Measurements from ENCODE around the gene ZNF470.

Gene ZNF470

GRCh38 chr19:56547535-56547934, 19.7 kb upstream of the ZNF470 start:
- H3K27ac ChIP-seq: no peak overlapping the region
- TF ChIP-seq ZFX (IDR thresholded peaks at IDR 0.05) (no peak), CTCF (conservative IDR thresholded peaks at IDR 0.05) (peak; percentile 54)

GRCh38 chr19:56554272-56554869, 12.9 kb upstream of the ZNF470 start:
- TF ChIP-seq ZFX (IDR thresholded peaks at IDR 0.05) (no peak), CTCF (conservative IDR thresholded peaks at IDR 0.05) (no peak)
- H3K27ac ChIP-seq: no peak overlapping the region

- no peak overlapping the region for H3K27ac ChIP-seq
- TF ChIP-seq CTCF (conservative IDR thresholded peaks at IDR 0.05) (no peak), ZFX (IDR thresholded peaks at IDR 0.05) (no peak)
Observed at GRCh38 chr19:56562766-56563165, 4.5 kb upstream of the ZNF470 start.

GRCh38 chr19:56566904-56567273, 379 bp upstream of the ZNF470 start:
- TF ChIP-seq ZFX (IDR thresholded peaks at IDR 0.05) (no peak), CTCF (conservative IDR thresholded peaks at IDR 0.05) (no peak)

GRCh38 chr19:56572589-56572988, 5.3 kb downstream of the ZNF470 start:
- TF ChIP-seq CTCF (conservative IDR thresholded peaks at IDR 0.05): no peak
- no peak for TF ChIP-seq ZFX (IDR thresholded peaks at IDR 0.05)
- no peak overlapping the region for H3K27ac ChIP-seq

More at GRCh38 chr19:56566904-56567273, 379 bp upstream of the ZNF470 start:
- H3K27ac ChIP-seq: peak overlapping the region; percentile 36; the same call in 1 of the 2 replicates

GRCh38 chr19:56573914-56574313, 6.6 kb downstream of the ZNF470 start:
- TF ChIP-seq CTCF (conservative IDR thresholded peaks at IDR 0.05) (no peak), ZFX (IDR thresholded peaks at IDR 0.05) (no peak)
- H3K27ac ChIP-seq: no peak overlapping the region

- H3K27ac ChIP-seq: no peak overlapping the region
- TF ChIP-seq ZFX (IDR thresholded peaks at IDR 0.05) (no peak), CTCF (conservative IDR thresholded peaks at IDR 0.05) (no peak)
Observed at GRCh38 chr19:56577719-56578602, 10.7 kb downstream of the ZNF470 start.

Measured in C4-2B (cell line).